ENCODE results near the gene ARHGAP8.
"Not testable (repeated sequence)": the region's sequence is repeated elsewhere in the genome, so short reads cannot be mapped to it uniquely, and the experiment has no call there.

ARHGAP8 gene

GRCh38 chr22:44741929-44742328 lies 10.4 kb upstream of the ARHGAP8 start:
- DNase-seq: no peak

GRCh38 chr22:44743247-44743646 lies 9.1 kb upstream of the ARHGAP8 start:
- no peak for DNase-seq

- DNase-seq: no peak
Observed at GRCh38 chr22:44743804-44744211, 8.6 kb upstream of the ARHGAP8 start.

- DNase-seq: no peak
Observed at GRCh38 chr22:44745853-44746789, 6.3 kb upstream of the ARHGAP8 start.

GRCh38 chr22:44747784-44748127 lies 4.6 kb upstream of the ARHGAP8 start:
- not testable (repeated sequence) for DNase-seq

- DNase-seq: no peak
Observed at GRCh38 chr22:44748524-44748923, 3.9 kb upstream of the ARHGAP8 start.

- no peak for DNase-seq
Observed at GRCh38 chr22:44750481-44750880, 1.9 kb upstream of the ARHGAP8 start.

GRCh38 chr22:44753189-44754042 lies 1.0 kb downstream of the ARHGAP8 start:
- DNase-seq: no peak

GRCh38 chr22:44754998-44755397 lies 2.6 kb downstream of the ARHGAP8 start:
- no peak for DNase-seq

GRCh38 chr22:44755417-44755816 lies 3.0 kb downstream of the ARHGAP8 start:
- no peak for DNase-seq

GRCh38 chr22:44755956-44756361 lies 3.6 kb downstream of the ARHGAP8 start:
- DNase-seq: no peak

- no peak for DNase-seq
Observed at GRCh38 chr22:44758344-44758973, 6.1 kb downstream of the ARHGAP8 start.

GRCh38 chr22:44759001-44759400 lies 6.6 kb downstream of the ARHGAP8 start:
- no peak for DNase-seq

- no peak for DNase-seq
Observed at GRCh38 chr22:44759430-44760310, 7.3 kb downstream of the ARHGAP8 start.

- no peak for DNase-seq
Observed at GRCh38 chr22:44760476-44760875, 8.1 kb downstream of the ARHGAP8 start.

GRCh38 chr22:44761025-44761424 lies 8.7 kb downstream of the ARHGAP8 start:
- DNase-seq: no peak

- no peak for DNase-seq
Observed at GRCh38 chr22:44764373-44764772, 12.0 kb downstream of the ARHGAP8 start.

GRCh38 chr22:44764974-44765373 lies 12.6 kb downstream of the ARHGAP8 start:
- DNase-seq: no peak

GRCh38 chr22:44765571-44766285 lies 13.4 kb downstream of the ARHGAP8 start:
- no peak for DNase-seq

- no peak for DNase-seq
Observed at GRCh38 chr22:44773082-44773481, 20.7 kb downstream of the ARHGAP8 start.

- no peak for DNase-seq
Observed at GRCh38 chr22:44775862-44776261, 23.5 kb downstream of the ARHGAP8 start.

Data from activated effector memory CD4-positive, alpha-beta T cell treated with anti-CD3 and anti-CD28 coated beads, Interleukin-2, amount 50 U/mL, for 16 hours (primary cell).